GM18499 (cell line): Measurements from ENCODE around the gene MICAL3.

Source experiments
- ATAC-seq: cut with Tn5 transposase; IDR thresholded peaks from one replicate; pipeline ENCODE4 v1.9.1; 2021; ENCODE audit warnings: moderate number of reproducible peaks; ENCODE audit not compliant: insufficient read depth, unreplicated experiment

MICAL3 gene

GRCh38 chr22:17958166-17958565, 66.2 kb downstream of the MICAL3 start:
- no peak for ATAC-seq

DNA sequence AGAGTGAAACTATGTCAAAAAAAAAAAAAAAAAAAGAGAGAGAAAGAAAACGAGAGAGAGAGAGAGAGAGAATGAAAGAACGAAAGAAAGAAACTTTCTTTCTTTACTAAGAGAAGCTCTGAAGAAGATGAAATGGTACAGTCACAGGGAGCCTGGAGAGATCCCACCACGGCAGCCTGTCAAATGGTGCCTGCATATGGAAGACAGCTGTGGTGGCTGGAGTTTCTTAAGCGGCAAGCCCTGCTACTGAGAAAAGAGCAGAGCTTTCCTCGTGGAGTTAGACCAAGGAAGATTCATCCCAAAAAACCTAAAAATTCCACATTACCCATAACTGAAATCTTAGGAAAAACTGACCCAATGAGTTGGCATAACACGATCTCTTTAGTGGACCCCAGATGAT, 66.7 kb downstream of the MICAL3 start:
- no peak for ATAC-seq

GRCh38 chr22:17957204-17957603, 67.2 kb downstream of the MICAL3 start:
- ATAC-seq: no peak

- ATAC-seq: no peak
Measured at GRCh38 chr22:17956630-17957029, 67.7 kb downstream of the MICAL3 start.

- ATAC-seq: no peak
Measured at GRCh38 chr22:17955590-17956379, 68.6 kb downstream of the MICAL3 start.

- no peak for ATAC-seq
Measured at GRCh38 chr22:17954860-17955587, 69.3 kb downstream of the MICAL3 start.

- ATAC-seq: no peak
Measured at GRCh38 chr22:17954200-17954859, 70.0 kb downstream of the MICAL3 start.

GRCh38 chr22:17953147-17953546, 71.2 kb downstream of the MICAL3 start:
- ATAC-seq: no peak

DNA sequence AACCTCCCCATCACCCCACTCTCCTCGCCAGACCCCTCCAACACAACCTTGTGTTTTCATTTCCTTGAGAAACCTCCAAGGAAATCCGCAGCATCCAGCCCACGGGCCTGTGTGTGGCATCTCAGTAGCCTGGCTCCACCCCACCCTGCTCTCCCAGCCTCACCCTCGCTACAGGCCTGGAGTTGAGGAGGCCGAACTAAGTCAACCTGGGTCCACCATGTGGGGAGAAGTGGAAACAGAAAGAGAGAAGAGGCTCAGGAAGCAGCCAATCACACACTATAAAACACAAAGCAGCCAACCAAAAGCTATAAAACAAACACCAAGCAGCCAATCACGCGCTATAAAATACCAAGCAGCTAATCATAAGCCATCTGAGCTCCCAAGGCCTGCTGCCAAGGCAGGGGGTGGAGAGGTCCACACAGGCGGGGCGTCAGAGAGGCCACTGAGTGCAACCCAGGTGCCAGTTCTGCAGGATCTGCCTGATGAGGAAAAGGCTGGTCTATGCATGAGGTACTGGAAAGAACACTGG, 72.0 kb downstream of the MICAL3 start:
- ATAC-seq: no peak

DNA sequence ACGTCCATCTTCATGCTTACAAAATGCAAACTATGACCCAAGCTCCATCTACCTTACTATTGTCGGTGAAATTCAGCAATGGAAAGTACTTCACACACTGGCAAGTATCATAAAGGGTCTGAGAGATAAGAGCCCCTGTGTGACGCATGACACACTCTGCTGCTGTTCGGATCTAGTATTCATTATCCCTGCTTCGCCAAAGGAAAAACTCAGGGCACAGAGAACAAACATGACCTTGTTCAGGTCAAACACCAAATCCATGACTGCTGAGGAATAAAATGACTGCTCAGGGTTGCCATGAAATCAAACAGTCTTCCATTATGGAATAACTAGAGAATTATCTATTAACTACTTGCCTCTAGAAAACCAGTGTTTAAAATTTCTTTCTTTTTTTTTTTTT, 73.0 kb downstream of the MICAL3 start:
- ATAC-seq: no peak

DNA sequence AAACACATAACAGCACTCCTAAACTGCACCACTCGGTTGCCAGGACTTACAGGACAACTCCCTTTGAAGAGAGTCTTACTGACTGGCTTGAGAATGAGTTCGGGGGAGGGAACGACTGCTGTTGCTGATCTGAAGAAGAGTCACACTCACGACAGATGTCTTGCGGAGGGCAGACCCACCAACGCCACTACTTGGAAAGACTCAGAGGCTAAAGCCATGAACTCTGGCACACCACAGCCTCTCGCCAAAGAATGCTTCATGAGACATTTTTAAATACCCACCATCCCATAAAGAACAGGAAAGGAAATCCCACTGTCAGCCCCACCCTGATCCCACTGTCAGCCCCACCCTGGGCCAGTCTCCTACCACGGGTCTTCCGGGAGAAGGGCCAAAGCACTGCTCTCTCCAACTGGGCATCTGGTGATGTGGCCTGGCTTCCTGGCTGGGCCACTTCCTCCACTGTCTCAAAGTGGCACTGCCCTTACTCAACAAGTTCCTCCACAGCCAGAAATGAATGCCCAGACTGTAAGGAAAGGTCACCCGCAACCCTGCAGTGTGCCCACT, 73.6 kb downstream of the MICAL3 start:
- ATAC-seq: no peak

DNA sequence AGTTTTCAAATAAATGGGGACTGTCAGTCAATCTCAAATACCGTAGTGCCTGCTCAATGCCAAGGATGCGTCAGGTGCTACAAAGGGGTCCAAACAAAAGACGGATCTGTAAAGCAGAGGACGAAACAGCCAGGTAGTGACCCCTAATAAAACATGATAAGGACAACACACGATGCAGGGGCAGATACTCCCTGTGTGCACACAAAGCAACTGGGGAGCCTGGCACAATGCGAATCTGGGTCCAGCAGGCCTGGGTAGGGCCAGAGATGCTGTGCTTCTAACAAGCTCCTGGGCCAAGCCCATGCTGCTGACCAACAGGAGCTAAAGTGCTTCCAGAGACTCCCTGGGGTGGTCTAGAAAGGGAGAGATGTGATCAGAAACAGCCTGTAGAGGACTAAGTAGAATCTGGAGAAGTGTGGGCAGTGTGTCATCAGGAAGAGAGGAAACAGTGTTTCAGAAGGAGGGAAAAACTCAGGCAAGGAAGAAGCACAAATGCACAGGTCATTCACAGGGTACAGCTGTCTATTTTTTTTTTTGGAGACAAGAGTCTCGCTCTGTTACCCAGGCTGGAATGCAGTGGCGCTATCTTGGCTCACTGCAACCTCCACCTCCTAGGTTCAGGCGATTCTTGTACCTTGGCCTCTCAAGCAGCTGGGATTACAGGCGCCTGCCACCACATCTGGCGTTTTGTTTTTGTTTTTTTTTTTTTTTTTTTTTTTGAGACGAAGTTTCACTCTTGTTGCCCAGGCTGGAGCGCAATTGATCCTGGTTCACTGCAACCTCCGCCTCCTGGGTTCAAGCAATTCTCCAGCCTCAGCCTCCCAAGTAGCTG, 74.5 kb downstream of the MICAL3 start:
- ATAC-seq: no peak

- ATAC-seq: no peak
Measured at GRCh38 chr22:17948101-17948500, 76.3 kb downstream of the MICAL3 start.

DNA sequence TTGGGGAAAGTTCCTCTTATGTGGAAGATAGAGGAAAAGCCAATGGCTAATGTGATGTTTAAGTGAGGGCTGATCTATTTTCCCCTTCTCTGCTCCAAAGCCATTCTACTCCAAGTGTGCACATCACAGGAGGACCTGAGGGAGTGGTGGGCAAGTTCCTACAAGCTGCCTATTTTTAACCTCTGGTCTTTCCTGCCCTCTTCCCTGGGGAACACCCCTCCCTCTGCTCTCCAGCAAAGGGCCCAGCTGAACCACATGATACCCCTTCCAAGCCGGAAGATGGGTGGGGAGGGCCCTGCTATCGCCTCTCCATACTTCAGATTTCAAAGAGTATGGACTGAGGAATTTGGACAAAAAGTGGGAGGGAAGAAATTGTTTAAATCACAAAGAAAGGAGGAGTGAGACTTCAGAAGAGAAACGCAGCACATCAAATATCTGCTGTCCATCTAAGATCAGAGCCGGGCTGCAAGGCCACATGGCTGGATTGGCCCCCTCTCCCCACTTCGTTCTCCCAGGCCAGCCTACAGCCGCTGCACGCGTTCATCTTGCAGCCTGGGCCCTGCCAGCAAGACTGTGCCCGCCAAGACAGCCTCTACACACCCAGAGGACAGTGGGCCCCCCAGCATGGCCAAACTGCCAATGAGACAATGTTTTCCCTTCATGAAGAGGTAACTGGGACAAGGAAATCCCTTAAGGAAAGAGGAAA, 77.5 kb downstream of the MICAL3 start:
- ATAC-seq: no peak

GRCh38 chr22:17945888-17946648, 78.3 kb downstream of the MICAL3 start:
- ATAC-seq: no peak

- ATAC-seq: no peak
Measured at GRCh38 chr22:17945156-17945887, 79.0 kb downstream of the MICAL3 start.

GRCh38 chr22:17944256-17944655, 80.1 kb downstream of the MICAL3 start:
- no peak for ATAC-seq
